GM21515 (cell line): Measurements from ENCODE around the gene PLCL1.

Experiments
- ATAC-seq: cut with Tn5 transposase; IDR thresholded peaks from one replicate; pipeline ENCODE4 v1.9.1; 2021; ENCODE audit not compliant: unreplicated experiment

Gene PLCL1

DNA sequence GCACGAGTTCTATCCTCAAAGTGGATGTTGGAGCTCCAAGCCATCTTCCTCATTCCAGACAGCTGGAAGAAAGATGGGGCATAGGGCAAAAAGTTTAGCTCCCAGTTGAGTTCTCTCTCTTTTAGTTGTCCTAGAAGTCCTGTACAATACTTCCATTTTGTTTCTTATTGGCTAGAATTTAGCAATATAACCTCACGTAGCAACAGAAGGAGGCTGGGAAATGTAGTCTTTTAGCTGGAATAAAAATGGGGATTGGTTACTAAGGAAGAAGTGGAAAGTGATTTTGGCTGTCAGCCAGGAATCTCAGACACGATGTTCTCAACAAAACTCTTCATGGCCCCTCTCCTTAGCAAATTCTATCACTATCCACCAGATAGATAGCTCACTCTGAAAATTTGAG is 79.9 kb downstream of the PLCL1 start:
- no peak for ATAC-seq

DNA sequence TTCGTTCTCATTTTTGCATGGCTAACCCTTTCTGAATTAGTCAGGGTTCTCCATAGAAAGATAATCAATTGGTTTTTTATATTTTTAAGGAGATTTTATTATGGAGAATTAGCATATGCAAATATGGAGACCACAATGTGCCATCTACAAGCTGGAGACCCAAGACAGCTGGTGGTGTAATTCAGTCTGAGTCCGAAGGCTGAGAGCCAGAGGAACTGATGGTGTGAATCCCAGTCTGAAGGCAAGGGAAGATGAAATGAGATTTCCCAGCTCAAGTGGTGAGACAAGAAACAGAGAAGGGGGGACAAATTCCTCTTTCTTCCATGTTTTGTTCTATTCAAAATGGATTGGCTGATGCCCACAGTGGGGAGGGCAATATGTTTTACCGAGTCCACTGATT is 80.7 kb downstream of the PLCL1 start:
- ATAC-seq: no peak

GRCh38 chr2:197885587-197885986 is 81.2 kb downstream of the PLCL1 start:
- no peak for ATAC-seq

GRCh38 chr2:197888321-197888720 is 83.9 kb downstream of the PLCL1 start:
- ATAC-seq: no peak

- peak; percentile 100 for ATAC-seq
Observed at GRCh38 chr2:197889041-197889440, 84.6 kb downstream of the PLCL1 start.

GRCh38 chr2:197890168-197890567 is 85.8 kb downstream of the PLCL1 start:
- no peak for ATAC-seq

DNA sequence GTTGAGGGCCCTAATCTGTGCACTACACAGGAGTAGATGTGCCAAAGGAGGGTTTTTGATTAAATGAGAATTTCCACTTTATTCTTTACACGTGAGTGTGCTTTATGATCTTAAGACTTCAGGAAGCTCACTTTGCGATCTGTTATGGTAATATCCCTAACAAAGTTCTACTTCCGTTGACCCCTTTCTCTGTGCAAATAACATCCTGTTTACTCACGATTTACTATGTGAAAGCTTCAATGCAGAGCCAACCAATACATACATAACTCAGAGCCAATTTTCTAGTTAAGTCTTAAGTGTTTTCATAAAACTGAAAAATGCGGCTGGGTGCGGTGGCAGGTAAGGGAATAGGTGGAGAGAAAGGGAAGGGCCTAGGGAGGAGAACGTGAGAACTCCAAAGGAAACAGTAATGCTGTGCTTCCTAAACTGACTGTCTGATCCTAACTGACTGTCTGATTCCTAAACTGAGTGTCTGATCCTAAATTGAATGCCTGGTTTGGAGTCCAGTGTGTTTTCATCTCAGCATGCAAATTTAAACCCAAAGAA is 87.6 kb downstream of the PLCL1 start:
- no peak for ATAC-seq

DNA sequence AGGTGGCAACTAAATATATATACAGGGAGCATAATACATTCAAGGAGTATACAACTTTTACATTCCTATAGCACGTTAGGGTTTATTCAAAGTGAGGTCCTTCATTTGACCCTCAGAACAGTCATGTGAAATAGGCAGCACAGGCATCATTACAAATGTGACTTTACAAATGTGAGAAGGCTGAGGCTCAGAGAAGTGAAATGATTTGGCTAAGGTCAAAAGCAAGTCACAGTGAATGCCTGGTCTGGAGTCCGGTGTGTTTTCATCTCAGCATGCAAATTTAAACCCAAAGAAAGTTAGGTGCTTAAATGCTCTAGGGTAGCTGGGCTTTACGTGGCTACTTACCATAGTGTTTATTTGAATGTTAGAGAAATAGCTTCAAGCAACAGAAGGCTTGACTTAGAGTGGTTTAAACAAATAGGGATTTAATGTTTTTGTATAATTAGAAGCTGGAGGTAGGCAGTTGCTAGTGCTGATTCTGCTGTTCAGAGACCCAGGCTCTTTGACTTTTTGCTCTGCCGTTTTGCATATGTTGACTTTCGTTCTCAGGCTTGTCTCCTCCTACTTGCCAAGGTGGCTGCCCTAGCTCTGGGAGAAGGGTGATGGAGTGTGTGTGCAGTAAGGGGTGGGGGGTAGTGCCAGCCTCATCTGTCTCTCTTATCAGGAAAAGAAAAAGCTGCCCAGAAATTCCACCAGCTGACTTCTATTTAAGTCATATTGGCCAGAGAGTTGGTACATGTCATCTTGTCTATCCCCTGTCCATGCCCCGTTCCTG is 89.2 kb downstream of the PLCL1 start:
- ATAC-seq: no peak

DNA sequence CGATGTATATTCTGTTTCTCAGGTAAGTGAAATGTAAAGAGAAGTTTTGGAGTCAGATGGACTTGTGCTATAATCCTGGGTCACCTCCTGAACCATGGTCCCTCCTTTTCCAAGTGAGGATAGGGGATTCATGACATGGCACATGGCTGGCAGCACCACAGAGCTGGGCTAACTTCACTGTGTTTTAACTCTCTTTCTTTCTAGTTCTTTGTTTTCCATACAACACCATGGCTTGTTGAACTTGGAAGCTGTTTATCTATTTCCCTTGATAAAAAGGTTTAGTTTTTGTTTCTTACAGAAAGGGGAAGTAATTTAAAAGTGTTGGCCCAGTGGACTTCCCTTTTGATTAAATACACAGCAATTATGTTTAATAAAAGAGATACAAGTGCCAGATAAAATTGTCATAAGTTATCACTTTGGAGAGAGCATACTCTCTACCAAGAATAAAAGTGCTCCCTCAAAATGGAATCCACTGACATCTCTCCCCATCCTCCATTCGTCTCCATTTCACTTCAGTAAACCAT is 90.4 kb downstream of the PLCL1 start:
- ATAC-seq: no peak

DNA sequence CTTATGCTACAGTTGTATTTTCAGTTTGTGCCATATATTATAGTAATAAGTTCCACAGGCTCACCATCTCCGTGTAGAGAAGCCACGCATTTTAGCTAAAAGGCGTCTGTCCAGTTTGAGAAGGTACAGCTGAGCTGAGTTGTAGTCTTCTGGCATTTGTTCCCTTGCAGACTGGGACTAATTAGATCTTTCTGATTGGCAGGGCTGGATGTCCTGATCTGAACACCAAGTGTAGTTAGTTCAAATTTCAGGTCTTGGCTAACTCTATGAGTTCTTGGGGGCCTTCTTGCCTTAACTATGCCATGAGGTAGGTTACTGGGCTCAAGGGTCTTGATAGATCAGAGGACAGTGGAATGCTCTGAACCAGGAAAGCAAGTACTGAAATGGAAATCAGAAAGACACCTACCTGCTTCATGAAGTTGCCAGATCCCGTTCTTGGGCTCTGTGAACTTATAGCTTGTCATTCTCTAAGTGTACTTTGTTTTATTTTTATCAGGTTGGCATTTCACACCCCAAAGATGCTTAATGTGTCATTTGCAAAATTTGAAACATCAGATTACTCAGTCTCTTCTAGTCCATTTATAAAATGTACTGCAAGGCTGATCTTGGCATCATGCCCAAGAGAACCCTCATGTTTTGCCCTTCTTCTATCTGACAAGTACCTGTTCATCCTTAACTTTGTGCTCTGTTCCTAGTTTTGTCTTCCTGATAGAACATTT is 93.7 kb downstream of the PLCL1 start:
- no peak for ATAC-seq

- ATAC-seq: no peak
Observed at GRCh38 chr2:197904446-197904845, 100.1 kb downstream of the PLCL1 start.

GRCh38 chr2:197908156-197908555 is 103.8 kb downstream of the PLCL1 start:
- ATAC-seq: no peak

GRCh38 chr2:197908990-197909776 is 104.8 kb downstream of the PLCL1 start:
- no peak for ATAC-seq

- no peak for ATAC-seq
Observed at GRCh38 chr2:197911667-197912066, 107.3 kb downstream of the PLCL1 start.

DNA sequence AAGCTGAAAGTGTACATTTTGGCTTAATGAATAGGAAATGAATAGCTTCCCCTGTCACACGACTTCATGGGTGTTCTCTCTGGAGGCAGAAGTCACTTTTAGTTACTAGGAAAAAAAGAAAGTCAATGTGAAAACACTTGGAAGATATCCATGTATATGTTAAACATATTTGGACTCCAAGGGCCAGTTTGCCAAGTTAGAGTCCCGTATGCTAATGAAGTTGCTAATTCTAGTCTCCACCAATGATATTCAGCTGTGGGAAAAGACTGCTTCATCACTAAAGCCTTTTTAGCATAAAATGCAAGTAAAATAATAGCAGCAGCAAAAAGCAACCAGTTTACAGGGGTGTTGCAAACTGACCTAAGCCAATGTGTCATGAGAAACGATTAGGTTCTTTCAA is 108.7 kb downstream of the PLCL1 start:
- ATAC-seq: no peak

DNA sequence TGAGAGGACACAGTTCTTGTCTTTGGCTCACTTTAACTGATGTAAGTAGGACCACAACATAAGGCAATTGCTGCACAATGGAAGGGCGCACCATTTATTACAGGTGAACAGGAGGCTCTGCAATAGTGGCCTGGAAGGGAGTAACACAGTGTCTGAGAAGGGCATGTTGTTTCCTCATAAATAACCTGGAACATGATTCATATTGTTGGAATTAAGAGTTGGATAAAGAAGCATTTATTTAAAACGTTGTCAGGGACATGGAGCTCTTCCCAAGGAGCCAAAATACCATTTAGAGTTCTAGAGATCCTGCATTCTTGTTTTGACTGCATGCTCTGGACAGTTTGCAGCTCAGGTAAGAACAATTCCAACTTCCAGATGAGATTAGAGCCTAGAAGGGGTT is 110.4 kb downstream of the PLCL1 start:
- no peak for ATAC-seq

DNA sequence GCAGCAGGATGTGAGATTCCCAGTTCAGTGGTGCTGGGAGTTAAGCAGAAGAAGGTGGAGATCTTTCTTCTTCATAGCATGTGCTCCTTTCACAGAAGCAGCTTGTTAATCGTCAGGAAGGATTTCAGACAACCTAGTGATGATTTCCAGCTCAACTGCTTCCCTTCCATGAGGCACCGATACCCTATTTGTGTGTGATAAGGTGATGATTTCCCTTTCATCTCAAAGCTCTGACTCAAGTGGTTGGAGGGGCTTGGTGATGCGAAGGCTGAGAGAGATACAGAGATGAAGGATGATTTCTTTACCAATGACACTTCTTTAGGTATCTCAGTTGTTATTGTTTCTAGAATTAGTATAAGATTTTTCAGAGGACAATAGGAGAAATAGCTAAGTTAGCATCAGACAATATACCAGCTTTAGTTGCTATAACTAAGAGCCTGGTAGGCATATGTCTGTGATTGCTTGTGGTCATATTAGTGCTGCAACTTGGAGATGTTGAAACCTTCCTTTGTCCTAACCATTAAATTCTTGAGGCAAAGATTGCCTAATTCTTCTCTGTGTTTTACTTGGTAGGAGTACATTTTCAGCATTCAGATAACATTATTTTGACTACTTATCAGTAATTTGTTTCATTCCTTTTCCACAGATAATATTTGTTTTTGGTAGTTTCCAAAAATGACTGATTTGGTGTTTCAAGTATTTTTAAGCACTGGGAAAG is 111.3 kb downstream of the PLCL1 start:
- ATAC-seq: no peak

GRCh38 chr2:197919487-197919886 is 115.1 kb downstream of the PLCL1 start:
- no peak for ATAC-seq

DNA sequence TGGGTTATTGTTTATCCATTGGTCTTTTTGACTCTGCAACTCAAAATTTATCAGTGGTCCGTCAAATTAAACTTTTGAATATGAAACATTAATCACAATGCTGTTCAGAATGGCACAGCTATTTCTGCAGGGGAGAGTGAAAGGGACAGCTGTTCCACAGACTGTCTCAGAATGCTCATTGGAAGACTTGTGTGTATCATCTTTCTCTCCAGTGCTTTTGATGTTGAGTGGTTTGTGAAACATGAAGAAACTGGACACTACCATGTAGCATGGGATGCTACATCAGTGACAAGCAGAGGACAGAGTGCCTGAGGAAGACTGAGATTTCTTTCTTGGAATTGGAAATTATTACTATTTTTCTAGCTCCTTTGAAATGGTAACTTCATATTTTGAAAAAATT is 115.7 kb downstream of the PLCL1 start:
- no peak for ATAC-seq

GRCh38 chr2:197920592-197921201 is 116.3 kb downstream of the PLCL1 start:
- no peak for ATAC-seq
